Measurements from ENCODE around the gene LRRC52.
"Not testable (repeated sequence)": the region's sequence is repeated elsewhere in the genome, so short reads cannot be mapped to it uniquely, and the experiment has no call there.

LRRC52 gene

GRCh38 chr1:165591391-165591790, 47.6 kb downstream of the LRRC52 start:
- not testable (repeated sequence) for DNase-seq

- peak; percentile 71 for DNase-seq
These were observed 49.4 kb downstream of the LRRC52 start for GRCh38 chr1:165592945-165593823.

- DNase-seq: no peak
These were observed 51.6 kb downstream of the LRRC52 start for GRCh38 chr1:165595246-165595938.

GRCh38 chr1:165597883-165598675, 54.3 kb downstream of the LRRC52 start:
- peak; percentile 98 for DNase-seq

GRCh38 chr1:165598676-165599059, 54.9 kb downstream of the LRRC52 start:
- DNase-seq: no peak

- no peak for DNase-seq
These were observed 57.0 kb downstream of the LRRC52 start for GRCh38 chr1:165600793-165601192.

- no peak for DNase-seq
These were observed 60.0 kb downstream of the LRRC52 start for GRCh38 chr1:165603810-165604209.

GRCh38 chr1:165605246-165605645, 61.4 kb downstream of the LRRC52 start:
- DNase-seq: no peak

GRCh38 chr1:165606676-165607075, 62.9 kb downstream of the LRRC52 start:
- DNase-seq: not testable (repeated sequence)

- DNase-seq: no peak
These were observed 67.1 kb downstream of the LRRC52 start for GRCh38 chr1:165610866-165611265.

GRCh38 chr1:165612062-165612461, 68.3 kb downstream of the LRRC52 start:
- no peak for DNase-seq
